ENCODE data around the gene IL1B. TPM values are rescaled to one million over a fixed set of nuclear protein-coding genes. Genes with fewer than 3 reads are reported as not detected.

The IL1B gene
- total RNA-seq, 4 donors from 2014 or later = 0.26 TPM; not detected in 3

DNA sequence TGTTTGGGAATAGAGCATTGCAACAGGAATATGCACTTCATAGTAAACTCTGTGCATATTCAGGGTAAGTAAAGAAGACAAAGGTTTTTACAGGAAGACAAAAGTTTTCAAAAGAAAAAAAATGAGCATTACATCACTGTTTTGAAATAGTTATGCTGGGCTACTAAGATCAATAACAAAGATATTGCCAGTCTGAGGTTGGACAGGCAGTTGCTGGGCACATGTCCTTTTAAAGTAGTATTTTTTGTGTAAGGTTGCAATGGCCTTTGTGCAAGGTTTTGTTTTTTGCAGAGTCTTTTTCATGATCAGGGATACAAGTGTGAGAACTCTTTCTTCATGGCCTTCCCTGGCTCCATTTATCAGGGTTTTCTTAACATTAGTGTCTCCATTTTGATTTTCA is 16.2 kb downstream of the IL1B start:
- no peak overlapping the region for H3K27ac ChIP-seq
- H3K36me3 ChIP-seq = no peaks in the 10 kb centered on the region
- H3K4me3 ChIP-seq = no peak overlapping the region
- no peak for TF ChIP-seq POLR2A (IDR thresholded peaks at IDR 0.05)
- TF ChIP-seq, protein P1, sequence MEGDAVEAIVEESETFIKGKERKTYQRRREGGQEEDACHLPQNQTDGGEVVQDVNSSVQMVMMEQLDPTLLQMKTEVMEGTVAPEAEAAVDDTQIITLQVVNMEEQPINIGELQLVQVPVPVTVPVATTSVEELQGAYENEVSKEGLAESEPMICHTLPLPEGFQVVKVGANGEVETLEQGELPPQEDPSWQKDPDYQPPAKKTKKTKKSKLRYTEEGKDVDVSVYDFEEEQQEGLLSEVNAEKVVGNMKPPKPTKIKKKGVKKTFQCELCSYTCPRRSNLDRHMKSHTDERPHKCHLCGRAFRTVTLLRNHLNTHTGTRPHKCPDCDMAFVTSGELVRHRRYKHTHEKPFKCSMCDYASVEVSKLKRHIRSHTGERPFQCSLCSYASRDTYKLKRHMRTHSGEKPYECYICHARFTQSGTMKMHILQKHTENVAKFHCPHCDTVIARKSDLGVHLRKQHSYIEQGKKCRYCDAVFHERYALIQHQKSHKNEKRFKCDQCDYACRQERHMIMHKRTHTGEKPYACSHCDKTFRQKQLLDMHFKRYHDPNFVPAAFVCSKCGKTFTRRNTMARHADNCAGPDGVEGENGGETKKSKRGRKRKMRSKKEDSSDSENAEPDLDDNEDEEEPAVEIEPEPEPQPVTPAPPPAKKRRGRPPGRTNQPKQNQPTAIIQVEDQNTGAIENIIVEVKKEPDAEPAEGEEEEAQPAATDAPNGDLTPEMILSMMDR (IDR thresholded peaks at IDR 0.05) = no peak
- intact Hi-C loops (cut with DNase I; ENCODE audit: low total_unique reads) = no loop called here
- no peak for DNase-seq
- no peaks in the 10 kb centered on the region for H3K9me3 ChIP-seq
- no peaks in the 10 kb centered on the region for H3K27me3 ChIP-seq
- H3K4me1 ChIP-seq = no peaks in the 10 kb centered on the region

DNA sequence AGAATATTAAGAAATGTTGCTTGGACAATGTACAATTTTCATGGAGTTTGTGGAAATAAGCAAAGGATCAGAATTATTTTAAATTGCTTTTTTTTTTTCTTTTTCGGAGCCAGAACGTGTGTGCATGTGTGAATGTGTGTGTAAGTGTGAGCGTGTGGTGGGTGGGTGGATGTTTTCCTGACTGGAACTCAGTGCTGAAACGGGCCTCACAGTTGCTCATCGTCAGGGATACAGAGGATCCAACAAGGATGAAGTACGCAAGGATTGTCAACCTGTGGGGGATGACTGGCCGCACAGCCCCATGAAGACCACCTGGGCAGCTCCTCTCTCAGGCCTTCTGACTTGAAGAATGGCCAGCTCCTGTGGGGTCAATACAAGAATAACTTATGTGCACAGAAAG is 17.5 kb downstream of the IL1B start:
- no peak for DNase-seq
- Histone ChIP-seq H3K4me3 (no peak overlapping the region), H3K9me3 (no peaks in the 10 kb centered on the region), H3K36me3 (no peaks in the 10 kb centered on the region), H3K27me3 (no peaks in the 10 kb centered on the region), H3K4me1 (no peaks in the 10 kb centered on the region), H3K27ac (no peak overlapping the region)
- TF ChIP-seq, protein P1 (IDR thresholded peaks at IDR 0.05) = no peak
- no peak for TF ChIP-seq POLR2A (IDR thresholded peaks at IDR 0.05)
- intact Hi-C loops (cut with DNase I; ENCODE audit: low total_unique reads) = no loop called here

DNA sequence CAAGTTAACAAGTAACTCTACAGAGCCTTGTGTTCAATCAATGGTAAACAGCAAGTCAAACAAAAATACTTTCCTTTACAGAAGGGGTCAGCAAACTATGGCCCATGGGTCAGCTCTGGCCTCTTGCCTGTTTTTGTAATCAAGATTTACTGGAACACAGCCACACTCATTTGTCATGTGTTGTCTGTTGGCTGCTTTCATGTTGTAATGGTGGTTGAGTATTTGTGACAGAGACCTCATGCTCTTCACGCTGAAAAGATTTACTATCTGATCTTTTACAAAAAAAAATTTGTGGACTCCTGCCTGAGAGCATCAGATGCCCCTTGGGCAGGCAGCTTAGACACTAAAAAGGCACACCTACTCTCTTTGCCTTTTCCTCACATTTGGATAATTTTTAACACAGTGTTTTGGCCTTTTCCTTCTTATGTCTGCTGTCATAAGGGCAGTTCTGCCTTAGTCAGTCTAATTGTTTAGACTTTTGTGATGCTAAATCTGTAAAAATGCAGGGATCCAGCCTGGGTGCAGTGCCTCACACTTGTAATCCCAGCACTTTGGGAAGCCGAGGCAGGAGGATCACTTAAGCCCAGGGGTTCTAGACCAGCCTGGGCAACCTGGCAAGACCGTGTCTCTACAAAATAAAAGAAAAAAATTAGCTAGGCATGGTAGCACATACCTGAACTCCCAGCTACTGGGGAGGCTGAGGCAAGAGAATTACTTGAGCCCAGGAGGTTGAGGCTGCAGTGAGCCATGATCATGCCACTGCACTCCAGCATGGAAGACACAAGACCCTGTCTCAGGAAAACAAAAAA is 18.3 kb downstream of the IL1B start:
- H3K4me1 ChIP-seq = no peaks in the 10 kb centered on the region
- no peak overlapping the region for H3K27ac ChIP-seq
- no peak for DNase-seq
- H3K27me3 ChIP-seq = no peaks in the 10 kb centered on the region
- no peaks in the 10 kb centered on the region for H3K9me3 ChIP-seq
- H3K36me3 ChIP-seq = no peaks in the 10 kb centered on the region
- intact Hi-C loops (cut with DNase I; ENCODE audit: low total_unique reads) = no loop called here
- no peak overlapping the region for H3K4me3 ChIP-seq
- TF ChIP-seq, protein P1 (IDR thresholded peaks at IDR 0.05) = no peak
- no peak for TF ChIP-seq POLR2A (IDR thresholded peaks at IDR 0.05)

DNA sequence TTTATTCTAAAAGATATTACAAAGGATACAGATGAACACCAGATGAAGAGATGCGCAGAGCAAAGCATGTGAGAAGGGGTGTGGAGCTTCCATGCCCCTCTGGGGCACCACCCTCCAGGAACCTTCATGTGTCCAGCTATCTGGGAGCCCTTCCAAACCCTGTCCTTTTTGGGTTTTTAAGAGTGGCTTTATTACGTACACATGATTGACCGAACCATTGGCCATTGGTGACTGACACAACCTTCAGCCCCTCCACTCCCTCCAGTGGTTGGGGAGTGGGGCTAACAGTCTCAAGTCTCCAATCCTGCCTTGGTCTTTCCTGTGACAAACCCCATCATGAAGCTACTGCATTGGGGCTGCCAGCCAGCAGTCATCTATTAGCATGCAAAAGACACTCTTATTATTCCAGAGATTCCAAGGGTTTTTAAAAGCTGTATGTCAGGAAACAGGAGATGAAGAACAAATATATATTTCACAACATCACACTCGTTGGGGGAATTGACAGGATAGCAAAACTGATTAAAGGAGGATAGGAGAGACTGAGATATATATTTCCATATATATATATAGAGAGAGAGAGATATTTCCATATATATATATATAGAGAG is 19.4 kb downstream of the IL1B start:
- no peak for DNase-seq
- intact Hi-C loops (cut with DNase I; ENCODE audit: low total_unique reads) = no loop called here
- H3K27ac ChIP-seq = no peak overlapping the region

DNA sequence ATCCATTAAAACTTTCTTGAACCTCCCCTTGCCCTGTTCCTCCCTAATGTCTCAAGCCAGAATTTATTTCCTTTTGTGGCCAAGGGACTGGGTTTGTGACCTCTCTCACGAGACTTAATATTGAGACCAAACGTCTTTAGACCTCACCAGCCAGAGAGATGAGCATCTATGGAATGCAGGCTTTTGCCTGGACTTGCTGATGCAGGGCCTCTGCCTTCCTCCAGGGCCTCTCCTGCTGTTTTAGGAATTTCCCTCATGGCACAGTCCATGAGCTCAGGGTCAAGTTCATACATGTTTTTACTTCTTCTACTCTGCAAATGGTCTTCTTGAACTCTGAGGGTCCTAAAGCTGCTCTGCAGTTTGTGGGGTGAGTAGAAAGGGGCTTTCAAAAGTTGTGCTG is 22.3 kb downstream of the IL1B start:
- no peak overlapping the region for H3K4me3 ChIP-seq
- DNase-seq = no peak
- intact Hi-C loops (cut with DNase I; ENCODE audit: low total_unique reads) = no loop called here
- H3K9me3 ChIP-seq = no peaks in the 10 kb centered on the region
- no peaks in the 10 kb centered on the region for H3K36me3 ChIP-seq
- H3K27me3 ChIP-seq = no peaks in the 10 kb centered on the region
- H3K4me1 ChIP-seq = no peaks in the 10 kb centered on the region
- TF ChIP-seq, protein P1 (IDR thresholded peaks at IDR 0.05) = no peak
- TF ChIP-seq POLR2A (IDR thresholded peaks at IDR 0.05) = no peak
- H3K27ac ChIP-seq = no peak overlapping the region

More for the DNA sequence above, 19.4 kb downstream of the IL1B start:
- no peak overlapping the region for H3K4me3 ChIP-seq
- no peaks in the 10 kb centered on the region for H3K36me3 ChIP-seq
- no peaks in the 10 kb centered on the region for H3K4me1 ChIP-seq
- H3K27me3 ChIP-seq = no peaks in the 10 kb centered on the region
- TF ChIP-seq, protein P1 (IDR thresholded peaks at IDR 0.05) = no peak
- no peak for TF ChIP-seq POLR2A (IDR thresholded peaks at IDR 0.05)
- no peaks in the 10 kb centered on the region for H3K9me3 ChIP-seq

Measured in uterus (tissue), 4 donors.